Smooth muscle cell (in vitro differentiated cells): Measurements from ENCODE around the gene PEDS1. TPM values are rescaled to one million over a fixed set of nuclear protein-coding genes. Genes with fewer than 3 reads are reported as not detected.
"Not testable (repeated sequence)": the region's sequence is repeated elsewhere in the genome, so short reads cannot be mapped to it uniquely, and the experiment has no call there.

Experiments used
- DNase-seq: peaks from one replicate; lab custom pipeline; 2025; ENCODE audit not compliant: unreplicated experiment; lab: John Stamatoyannopoulos, UW
- H2AFZ ChIP-seq: fragments of 200-600 bp; sonication (generic); 2 replicates; pipeline ENCODE4 v1.6.0; 2016; ENCODE audit warnings: antibody characterized with exemption, low read depth, mild to moderate bottlenecking
- H3F3A ChIP-seq: fragments of 200-600 bp; sonication (generic); 2 replicates; pipeline ENCODE4 v1.6.0; 2017; ENCODE audit warnings: antibody characterized with exemption, low read depth
- H3K27ac ChIP-seq: fragments of 200-600 bp; sonication (generic); 2 replicates; pipeline ENCODE4 v1.5.1; 2016; ENCODE audit warnings: low read depth, mild to moderate bottlenecking
- H3K27me3 ChIP-seq: fragments of 200-600 bp; sonication (generic); 2 replicates; pipeline ENCODE4 v1.6.1; 2016; ENCODE audit warnings: low read depth, mild to moderate bottlenecking
- H3K36me3 ChIP-seq: fragments of 200-600 bp; sonication (generic); 2 replicates; pipeline ENCODE4 v1.5.1; 2016; ENCODE audit warnings: low read depth
- H3K4me1 ChIP-seq: fragments of 200-600 bp; sonication (generic); 2 replicates; pipeline ENCODE4 v1.5.1; 2016; ENCODE audit warnings: low read depth
- H3K4me2 ChIP-seq: fragments of 200-600 bp; sonication (generic); 2 replicates; pipeline ENCODE4 v1.6.0; 2016; ENCODE audit warnings: mild to moderate bottlenecking
- H3K4me3 ChIP-seq: fragments of 200-600 bp; sonication (generic); 2 replicates; pipeline ENCODE4 v1.5.1; 2016; ENCODE audit warnings: mild to moderate bottlenecking
- H3K79me2 ChIP-seq: fragments of 200-600 bp; sonication (generic); 2 replicates; pipeline ENCODE4 v1.6.0; 2016; ENCODE audit warnings: low read depth, mild to moderate bottlenecking
- H3K9ac ChIP-seq: fragments of 200-600 bp; sonication (generic); 2 replicates; pipeline ENCODE4 v1.6.0; 2016; ENCODE audit warnings: low read depth
- H3K9me3 ChIP-seq: fragments of 200-600 bp; sonication (generic); replicated peaks from 2 replicates; pipeline ENCODE4 v1.5.1; 2016; ENCODE audit warnings: low read depth
- H4K20me1 ChIP-seq: fragments of 200-600 bp; sonication (generic); 2 replicates; pipeline ENCODE4 v1.6.0; 2016; ENCODE audit warnings: low read depth
- WGBS: methylation state at CpG from one replicate; pipeline ENCODE4 v1.1.7; 2016; ENCODE audit warnings: low lambda C conversion rate; 5-methylcytosine and 5-hydroxymethylcytosine counted together
- polyA plus RNA-seq: library from polyadenylated mRNA; unstranded; fragments of >200 nt; fragmentation: Nextera tagmentation; extraction: Ambion mirVana; gene quantifications from 2 replicates; pipeline ENCODE4 v1.2.1, GENCODE V29; 2016
- total RNA-seq: library from RNA; depleted of rRNA; stranded (reverse); fragments of >200 nt; gene quantifications from 2 replicates; pipeline ENCODE4 v1.2.3, GENCODE V29; 2014
- TF ChIP-seq, protein P1 (sequence below): fragments of 200-600 bp; sonication (generic); IDR thresholded peaks from 2 replicates; pipeline ENCODE4 v1.5.1; 2017; ENCODE audit warnings: borderline replicate concordance, mild to moderate bottlenecking, antibody characterized with exemption; ENCODE audit not compliant: insufficient read depth, poor library complexity, severe bottlenecking

The PEDS1 gene
- total RNA-seq (36.6 and 45.8 TPM in 2 replicates), polyA plus RNA-seq (47.4 and 64.3 TPM in 2 replicates)

- Histone ChIP-seq H3K27ac (peak within 1 kb of the TSS; percentile 75), H3K9me3 (no peaks in the 10 kb centered on the region), H3K36me3 (no peaks in the 10 kb centered on the region), H3K9ac (peak within 1 kb of the TSS; percentile 95), H3F3A (no peaks in the 10 kb centered on the region), H3K4me3 (peak within 1 kb of the TSS; percentile 96), H4K20me1 (peaks cover 27% of the 10 kb centered on the region), H2AFZ (peak within 1 kb of the TSS; percentile 52), H3K27me3 (no peaks in the 10 kb centered on the region), H3K4me1 (peaks cover 10% of the 10 kb centered on the region), H3K79me2 (peaks cover 47% of the 10 kb centered on the region), H3K4me2 (peak within 1 kb of the TSS; percentile 100)
- DNase-seq, result peak; percentile 57
- TF ChIP-seq, protein P1, sequence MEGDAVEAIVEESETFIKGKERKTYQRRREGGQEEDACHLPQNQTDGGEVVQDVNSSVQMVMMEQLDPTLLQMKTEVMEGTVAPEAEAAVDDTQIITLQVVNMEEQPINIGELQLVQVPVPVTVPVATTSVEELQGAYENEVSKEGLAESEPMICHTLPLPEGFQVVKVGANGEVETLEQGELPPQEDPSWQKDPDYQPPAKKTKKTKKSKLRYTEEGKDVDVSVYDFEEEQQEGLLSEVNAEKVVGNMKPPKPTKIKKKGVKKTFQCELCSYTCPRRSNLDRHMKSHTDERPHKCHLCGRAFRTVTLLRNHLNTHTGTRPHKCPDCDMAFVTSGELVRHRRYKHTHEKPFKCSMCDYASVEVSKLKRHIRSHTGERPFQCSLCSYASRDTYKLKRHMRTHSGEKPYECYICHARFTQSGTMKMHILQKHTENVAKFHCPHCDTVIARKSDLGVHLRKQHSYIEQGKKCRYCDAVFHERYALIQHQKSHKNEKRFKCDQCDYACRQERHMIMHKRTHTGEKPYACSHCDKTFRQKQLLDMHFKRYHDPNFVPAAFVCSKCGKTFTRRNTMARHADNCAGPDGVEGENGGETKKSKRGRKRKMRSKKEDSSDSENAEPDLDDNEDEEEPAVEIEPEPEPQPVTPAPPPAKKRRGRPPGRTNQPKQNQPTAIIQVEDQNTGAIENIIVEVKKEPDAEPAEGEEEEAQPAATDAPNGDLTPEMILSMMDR, result no peak
- WGBS, result 7% methylated on average over 62 of the region's 99 CpGs
These were observed at the start of gene PEDS1 for GRCh38 chr20:50153500-50154377. PEDS1 (minus strand) TSS chr20:50153723; CDS start chr20:50153637, 86 bp downstream.

- Histone ChIP-seq H3K4me2 (no peak overlapping the region), H3K9me3 (no peaks in the 10 kb centered on the region), H3K27ac (no peak overlapping the region), H3K4me1 (no peaks in the 10 kb centered on the region), H3K4me3 (no peak overlapping the region), H3K9ac (no peak overlapping the region), H3K27me3 (no peaks in the 10 kb centered on the region), H2AFZ (no peak overlapping the region), H3K36me3 (no peaks in the 10 kb centered on the region), H3F3A (no peaks in the 10 kb centered on the region), H3K79me2 (no peaks in the 10 kb centered on the region), H4K20me1 (no peaks in the 10 kb centered on the region)
- TF ChIP-seq, protein P1, result no peak
- no peak for DNase-seq
- WGBS, result 89% methylated on average over 5 of the region's 5 CpGs
These were observed 49.2 kb upstream of the PEDS1 start for GRCh38 chr20:50202677-50203076.

DNA sequence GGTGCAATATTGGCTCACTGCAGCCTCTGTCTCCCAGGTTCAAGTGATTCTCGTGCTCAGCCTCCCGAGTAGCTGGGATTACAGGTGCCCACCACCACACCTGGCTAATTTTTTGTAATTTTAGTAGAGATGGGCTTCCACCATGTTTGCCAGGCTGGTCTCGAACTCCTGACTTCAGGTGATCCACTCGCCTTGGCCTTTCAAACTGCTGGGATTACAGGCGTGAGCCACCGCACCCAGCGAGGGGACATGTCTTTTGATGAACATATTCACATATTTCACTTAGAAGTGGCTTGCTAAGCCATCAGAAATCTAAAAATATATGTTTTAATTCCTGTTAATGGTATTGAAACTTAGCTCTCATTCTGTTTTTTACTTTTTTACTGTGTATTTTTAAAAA, 48.2 kb upstream of the PEDS1 start:
- not testable (repeated sequence) for H3K4me3 ChIP-seq, H3K4me1 ChIP-seq, H3K27ac ChIP-seq, H3K4me2 ChIP-seq, H4K20me1 ChIP-seq, H3K9ac ChIP-seq, H3F3A ChIP-seq, H2AFZ ChIP-seq, DNase-seq, H3K36me3 ChIP-seq, H3K79me2 ChIP-seq, H3K27me3 ChIP-seq, H3K9me3 ChIP-seq
- WGBS, result 97% methylated on average over 7 of the region's 7 CpGs

DNA sequence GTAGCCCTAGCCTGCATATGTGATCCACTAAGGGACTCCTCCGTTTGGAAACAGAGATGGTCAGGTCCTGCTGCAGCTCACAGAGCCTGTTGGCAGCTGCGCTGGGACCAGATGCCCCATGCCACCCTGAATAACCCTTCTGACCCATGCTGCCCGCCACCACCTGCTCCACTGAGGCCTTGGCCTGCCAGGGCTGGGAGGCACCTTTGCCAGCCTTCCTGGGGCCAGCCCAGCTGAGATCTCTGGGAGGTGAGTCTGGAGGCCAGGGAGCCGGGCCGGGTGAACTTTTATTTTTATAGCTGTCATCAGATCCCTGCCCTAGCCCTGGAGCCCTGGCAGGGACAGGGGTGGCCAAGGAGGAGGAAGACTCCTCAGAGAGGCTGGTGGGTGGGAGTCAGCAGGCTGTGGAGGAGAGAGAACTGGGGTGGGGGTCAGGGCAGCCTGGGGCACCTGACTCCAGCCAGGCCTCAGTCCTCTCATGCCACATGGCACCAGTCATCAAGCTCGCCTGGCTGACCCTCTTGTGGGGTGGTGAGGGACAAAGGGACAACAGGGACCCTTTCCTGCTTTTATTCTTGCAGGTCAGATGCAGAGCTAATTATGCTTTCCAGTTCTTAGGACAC, 47.1 kb upstream of the PEDS1 start:
- Histone ChIP-seq H3K4me2 (no peak overlapping the region), H3K36me3 (no peaks in the 10 kb centered on the region), H2AFZ (no peak overlapping the region), H3K27me3 (no peaks in the 10 kb centered on the region), H3K4me1 (no peaks in the 10 kb centered on the region), H3F3A (peaks cover 5% of the 10 kb centered on the region), H3K4me3 (no peak overlapping the region), H3K9ac (no peak overlapping the region), H3K79me2 (no peaks in the 10 kb centered on the region), H3K27ac (no peak overlapping the region), H3K9me3 (no peaks in the 10 kb centered on the region), H4K20me1 (peaks cover 5% of the 10 kb centered on the region)
- 95% methylated on average over 6 of the region's 6 CpGs for WGBS
- TF ChIP-seq, protein P1, result no peak
- DNase-seq, result no peak
